Adrenal gland (tissue), 12 donors: ENCODE data around the gene VCAM1. TPM values are rescaled to one million over a fixed set of nuclear protein-coding genes. Genes with fewer than 3 reads are reported as not detected.

Source experiments
- DNase-seq, 7 donors: peaks; one replicate each; pipeline ENCODE4 v3.0.0-alpha.2; 2019 to 2020
- H3K27ac ChIP-seq, 5 donors: fragments of 200-600 bp; sonication (generic) in 4 of 5; 1 replicate in 3 of 5; 2 replicates in 2 of 5; pipeline versions ENCODE4 v1.5.1 to v1.8.0; 2016 to 2020; ENCODE audit warnings: mild to moderate bottlenecking in 1 of 5
- H3K27me3 ChIP-seq: fragments of 200-600 bp; 2 replicates; pipeline ENCODE4 v1.8.0; 2021
- H3K36me3 ChIP-seq, 2 donors: fragments of 200-600 bp; replicated peaks in 1 of 2; 1 replicate in 1 of 2; 2 replicates in 1 of 2; pipeline versions ENCODE4 v1.5.1 to v1.8.0; 2018 to 2022
- H3K4me1 ChIP-seq, 2 donors: fragments of 200-600 bp; replicated peaks in 1 of 2; 1 replicate in 1 of 2; 2 replicates in 1 of 2; pipeline versions ENCODE4 v1.5.1 to v1.8.0; 2018 to 2021
- H3K4me3 ChIP-seq, 4 donors: fragments of 200-600 bp; sonication (generic) in 3 of 4; one replicate each; pipeline ENCODE4 v1.5.1; 2016 to 2018
- H3K9me3 ChIP-seq, 3 donors: fragments of 200-600 bp; sonication (generic) in 1 of 3; replicated peaks in 1 of 3; 1 replicate in 2 of 3; 2 replicates in 1 of 3; pipeline versions ENCODE4 v1.5.1 to v1.8.0; 2016 to 2021
- CTCF ChIP-seq, 6 experiments: fragments of 450-650 bp in 4 of 6; fragments of 200-600 bp in 2 of 6; sonication (generic) in 1 of 6; IDR thresholded peaks; 1 replicate in 5 of 6; 2 replicates in 1 of 6; pipeline versions ENCODE4 v1.5.1 to v1.8.0; 2016 to 2021; ENCODE audit warnings: antibody characterized with exemption in 6 of 6, mild to moderate bottlenecking in 2 of 6, moderate library complexity in 1 of 6
- POLR2A ChIP-seq, 2 donors: fragments of 450-650 bp; IDR thresholded peaks; one replicate each; pipeline ENCODE4 v1.6.1; 2017; ENCODE audit warnings: antibody characterized with exemption in 2 of 2, mild to moderate bottlenecking in 2 of 2, moderate library complexity in 1 of 2
- WGBS, 4 donors: extraction: QIAGEN DNeasy Blood & Tissue Kit in 2 of 4; methylation state at CpG; one replicate each; pipeline versions ENCODE4 v1.1.5 to v1.1.7; 2013 to 2017; 5-methylcytosine and 5-hydroxymethylcytosine counted together
- intact Hi-C, 2 donors: fragments of 100-400 bp; cut with DNase I; formaldehyde crosslinking; loops; one replicate each; pipeline versions ENCODE4 v1.14.1 to v1.15.0; 2022 to 2023
- polyA plus RNA-seq, 3 donors: library from polyadenylated mRNA; stranded (reverse); fragments of 200-250 nt in 2 of 3; fragments of 350-450 nt in 1 of 3; fragmentation: Illumina TruSeq in 1 of 3; extraction: RNeasy Lipid Tissue Mini Kit (QIAGEN cat#74804) in 1 of 3; gene quantifications; one replicate each; pipeline ENCODE4 v1.2.3, GENCODE V29; 2013 to 2014
- total RNA-seq, 9 donors: library from RNA; depleted of rRNA in 4 of 9; stranded (reverse); fragments of >200 nt in 4 of 9; fragments of 120-200 nt in 1 of 9; fragmentation: NEBNext Ultra II Directional in 1 of 9; extraction: Animal tissue kit (Norgen Biotek cat#: 25700) in 1 of 9; gene quantifications; one replicate each; pipeline versions ENCODE4 v1.1.0 to v1.2.4, GENCODE V29; 2013 to 2023
- donor health status: healthy with polysubstance abuse.
- donor health status: Bipolar disorder and iron deficiency.
- donor health status: DM: yes; HTN: yes; CAD: no.
- donor health status: DM: no; HTN: no; CAD: no.
- donor health status: DM: no; HTN: no; CAD: no.
- donor health status: DM: yes; HTN: yes; CAD: no.

The VCAM1 gene
- total and polyA plus RNA-seq, 12 donors: 32.3 to 233 (median 78.3) TPM

DNA sequence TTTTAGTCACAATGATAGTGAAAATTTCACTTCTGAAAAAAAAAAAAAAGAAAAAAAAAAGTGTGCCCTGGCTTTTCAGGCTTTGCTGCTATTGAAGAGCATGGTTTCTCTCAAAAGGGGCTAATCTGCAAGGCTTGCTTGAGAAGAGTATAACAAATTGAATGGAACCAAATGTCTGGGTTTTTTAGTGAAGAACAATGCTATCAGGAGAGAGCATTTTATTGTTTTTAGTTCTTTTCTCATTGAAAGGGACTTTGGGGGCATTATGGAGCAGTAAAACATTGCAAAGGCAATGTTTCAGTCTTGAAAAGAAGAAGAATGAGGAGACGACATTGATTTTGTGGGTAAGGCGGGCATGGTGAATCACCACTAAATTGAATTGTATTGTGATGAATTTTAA lies 28.2 kb downstream of the VCAM1 start:
- TF ChIP-seq CTCF (IDR thresholded peaks at IDR 0.05) (no peak), POLR2A (IDR thresholded peaks at IDR 0.05) (no peak)
- no peak overlapping the region for H3K4me3 ChIP-seq
- H3K4me1 ChIP-seq: no peaks in the 10 kb centered on the region
- H3K27ac ChIP-seq: no peak overlapping the region
- intact Hi-C loops: no loop called here
- no peaks in the 10 kb centered on the region for H3K27me3 ChIP-seq
- no peak for DNase-seq
- no peaks in the 10 kb centered on the region for H3K36me3 ChIP-seq
- 85 to 95% (median 93%) methylated on average over 2 of the region's 2 CpGs for WGBS, 4 donors
- H3K9me3 ChIP-seq: no peaks in the 10 kb centered on the region

DNA sequence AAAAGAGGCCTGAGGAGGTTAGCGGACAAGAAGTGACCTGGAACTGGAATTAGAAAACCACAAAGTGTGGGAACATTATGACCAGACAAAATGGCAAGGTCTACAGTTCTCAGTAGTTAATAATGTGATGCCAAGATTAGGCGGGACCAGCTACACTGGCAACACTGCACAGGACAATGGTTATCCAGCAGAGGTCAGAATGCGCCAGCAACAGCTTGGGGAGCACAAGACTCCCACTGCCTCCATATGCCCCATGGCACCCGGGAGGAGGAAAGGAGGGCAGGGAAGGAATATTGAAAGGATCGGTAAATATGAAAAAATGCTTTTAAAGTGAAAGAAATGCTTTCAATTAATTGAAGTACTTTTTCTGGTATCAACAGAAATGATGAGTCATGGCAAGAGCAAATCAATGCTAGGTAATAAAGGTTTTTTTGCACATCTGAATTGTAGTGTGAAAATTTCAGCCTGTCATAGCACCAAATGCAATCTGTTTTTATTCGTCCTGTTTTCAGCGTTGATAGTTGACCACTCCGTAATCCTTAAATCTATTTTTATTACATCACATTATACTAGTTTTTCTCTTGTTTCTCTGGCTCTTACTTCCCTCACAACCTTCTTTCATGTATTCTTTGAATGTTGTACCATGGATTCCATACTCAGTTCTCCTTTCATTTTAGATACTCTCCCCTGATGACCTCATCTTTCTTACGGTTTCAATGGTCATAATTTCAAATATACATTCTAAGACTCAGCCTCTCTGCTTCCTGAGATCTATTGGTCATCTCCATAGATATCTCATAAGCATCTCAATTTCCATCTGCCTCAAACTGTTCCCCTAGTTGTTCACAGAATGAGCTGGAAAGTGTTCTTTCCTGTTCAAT lies 30.7 kb downstream of the VCAM1 start:
- Histone ChIP-seq H3K27me3 (no peaks in the 10 kb centered on the region), H3K27ac (no peak overlapping the region), H3K4me3 (no peak overlapping the region), H3K36me3 (no peaks in the 10 kb centered on the region), H3K9me3 (no peaks in the 10 kb centered on the region), H3K4me1 (no peaks in the 10 kb centered on the region)
- 82 to 91% (median 88%) methylated on average over 9 of the region's 9 CpGs for WGBS, 4 donors
- intact Hi-C loops: no loop called here
- TF ChIP-seq CTCF (IDR thresholded peaks at IDR 0.05): no peak
- no peak for TF ChIP-seq POLR2A (IDR thresholded peaks at IDR 0.05)
- DNase-seq: no peak

DNA sequence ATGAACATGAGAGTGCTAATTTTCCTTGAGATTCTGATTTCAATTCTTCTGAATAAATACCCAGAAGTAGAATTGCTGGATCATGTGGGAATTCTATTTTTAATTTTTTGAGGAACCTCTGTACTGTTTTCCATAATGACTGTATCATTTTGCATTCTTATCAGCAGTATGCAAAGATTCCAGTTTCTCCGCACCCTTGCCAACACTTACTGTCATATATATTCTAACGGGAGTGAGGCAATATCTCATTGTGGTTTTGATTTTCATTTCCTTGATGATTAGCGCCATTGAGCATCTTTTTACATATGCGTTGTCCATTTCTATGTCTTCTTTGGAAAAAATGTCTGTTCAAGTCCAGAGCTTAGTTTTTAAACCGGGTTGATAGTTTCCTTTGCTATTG lies 33.2 kb downstream of the VCAM1 start:
- Histone ChIP-seq H3K4me3 (no peak overlapping the region), H3K4me1 (no peaks in the 10 kb centered on the region), H3K27me3 (no peaks in the 10 kb centered on the region), H3K27ac (no peak overlapping the region), H3K9me3 (no peaks in the 10 kb centered on the region), H3K36me3 (no peaks in the 10 kb centered on the region)
- TF ChIP-seq CTCF (IDR thresholded peaks at IDR 0.05) (no peak), POLR2A (IDR thresholded peaks at IDR 0.05) (no peak)
- intact Hi-C loops: no loop called here
- WGBS, 4 donors: 84 to 98% (median 91%) methylated on average over 5 of the region's 5 CpGs
- no peak for DNase-seq

DNA sequence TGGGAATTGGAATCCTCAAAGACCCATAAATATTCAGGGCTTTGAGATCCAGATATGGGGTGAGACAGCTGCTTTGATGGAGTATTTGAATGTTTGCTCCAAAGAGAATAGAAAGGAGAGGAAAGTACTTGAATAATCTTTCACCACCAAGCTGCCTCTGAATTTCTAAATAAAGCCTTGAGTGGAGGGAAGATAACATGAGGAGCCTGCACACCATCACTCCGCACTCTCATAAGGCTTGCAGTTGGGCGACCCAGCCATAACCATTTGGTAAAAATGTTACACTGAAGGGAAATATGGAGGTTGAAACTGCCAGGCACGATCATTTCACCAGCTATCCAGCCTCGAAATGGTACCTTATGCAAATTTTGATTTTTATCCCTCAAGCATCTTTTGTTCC lies 38.4 kb downstream of the VCAM1 start:
- Histone ChIP-seq H3K9me3 (no peaks in the 10 kb centered on the region), H3K36me3 (no peaks in the 10 kb centered on the region), H3K4me3 (no peak overlapping the region), H3K27me3 (no peaks in the 10 kb centered on the region), H3K27ac (no peak overlapping the region), H3K4me1 (no peaks in the 10 kb centered on the region)
- no peak for DNase-seq
- WGBS, 4 donors: 85 to 95% (median 89%) methylated on average over 4 of the region's 4 CpGs
- intact Hi-C loops: no loop called here
- no peak for TF ChIP-seq CTCF (IDR thresholded peaks at IDR 0.05)
- TF ChIP-seq POLR2A (IDR thresholded peaks at IDR 0.05): no peak
